HCT116 (cell line): ENCODE data around the gene RACK1. TPM values are rescaled to one million over a fixed set of nuclear protein-coding genes. Genes with fewer than 3 reads are reported as not detected.
A peak's percentile ranks its signal among the peaks of the same experiment; 100 is the strongest.

ENCODE experiments used
- ATAC-seq: fragments of 200-7000 bp; cut with Tn5 transposase; 2 replicates; pipeline ENCODE4 v1.9.1; 2020; ENCODE audit warnings: mild to moderate bottlenecking, moderate library complexity
- BruUV-seq: library from RNA; stranded (reverse); fragments of 400-500 nt; replicated peaks from 2 replicates; lab custom pipeline; 2021; lab: Mats Ljungman, UMichigan
- CTCF ChIA-PET: fragments of 300-600 bp; sonication (Branson Sonifier 250); formaldehyde crosslinking; loops from one replicate; lab custom pipeline; 2021; ENCODE audit warnings: antibody characterized with exemption; lab: Charles Lee
- POLR2A ChIA-PET: fragments of 300-600, 350-600 bp; sonication (Branson Sonifier 250); formaldehyde crosslinking; loops from one replicate; lab custom pipeline; 2021; ENCODE audit warnings: antibody characterized with exemption; lab: Charles Lee
- RAD21 ChIA-PET, 2 experiments: fragments of 300-600 bp; sonication (Branson Sonifier 250); formaldehyde crosslinking; loops; one replicate each; lab custom pipeline; 2023; ENCODE audit warnings: low total read pairs in 2 of 2; ENCODE audit not compliant: uncharacterized antibody in 2 of 2, unreplicated experiment in 2 of 2, low non-redundant PET in 1 of 2; lab: Charles Lee
- DNase-seq: peaks from one replicate; pipeline ENCODE4 v3.0.0-alpha.2; 2010; ENCODE audit warnings: low read depth, low spot score
- H2AFZ ChIP-seq: fragments of 200-600 bp; shearing (Covaris generic), sonication (generic); 2 replicates; pipeline ENCODE4 v1.6.1; 2017; ENCODE audit warnings: low read depth, mixed run types, mixed read lengths, antibody characterized with exemption, low read length; ENCODE audit not compliant: poor library complexity, severe bottlenecking
- H3K27ac ChIP-seq: 2 replicates; pipeline ENCODE4 v1.5.1; 2012; ENCODE audit warnings: low read depth, low read length
- H3K27me3 ChIP-seq: fragments of 200-600 bp; sonication (generic); 2 replicates; pipeline ENCODE4 v1.6.1; 2016; ENCODE audit warnings: mixed run types, low read length, mixed read lengths; ENCODE audit not compliant: insufficient read depth
- H3K36me3 ChIP-seq, 2 experiments: fragments of 200-500 bp in 1 of 2; fragments of 200-600 bp in 1 of 2; sonication (Bioruptor generic) in 1 of 2; sonication (generic) in 1 of 2; 2 replicates each; pipeline versions ENCODE4 v1.5.1 to v1.6.1; 2014 to 2016; ENCODE audit warnings: low read length in 2 of 2, inconsistent platforms in 1 of 2, mixed read lengths in 1 of 2, mixed run types in 1 of 2; ENCODE audit not compliant: insufficient read depth in 2 of 2, control insufficient read depth in 1 of 2
- H3K4me1 ChIP-seq, 2 experiments: fragments of 200-600 bp in 1 of 2; sonication (generic) in 1 of 2; 2 replicates each; pipeline versions ENCODE4 v1.5.1 to v1.6.1; 2012 to 2017; ENCODE audit warnings: low read length in 2 of 2, inconsistent platforms in 1 of 2, mild to moderate bottlenecking in 1 of 2, mixed read lengths in 1 of 2, mixed run types in 1 of 2, moderate library complexity in 1 of 2; ENCODE audit not compliant: insufficient read depth in 2 of 2, control insufficient read depth in 1 of 2
- H3K4me2 ChIP-seq: fragments of 200-600 bp; sonication (generic); 2 replicates; pipeline ENCODE4 v1.6.1; 2017; ENCODE audit warnings: mixed run types, low read length, mixed read lengths
- H3K4me3 ChIP-seq, 2 experiments: fragments of 200-600 bp in 1 of 2; sonication (generic) in 1 of 2; replicated peaks in 1 of 2; 2 replicates each; pipeline ENCODE4 v1.5.1; 2011 to 2016; ENCODE audit warnings: low read length in 2 of 2, control low read depth in 1 of 2, low read depth in 1 of 2, mild to moderate bottlenecking in 1 of 2, mixed read lengths in 1 of 2, mixed run types in 1 of 2
- H3K79me2 ChIP-seq: fragments of 200-600 bp; sonication (generic); 2 replicates; pipeline ENCODE4 v1.6.1; 2017; ENCODE audit warnings: mild to moderate bottlenecking, mixed run types, low read length, moderate library complexity, mixed read lengths; ENCODE audit not compliant: insufficient read depth
- H3K9ac ChIP-seq: fragments of 200-600 bp; sonication (generic); 2 replicates; pipeline ENCODE4 v1.6.1; 2016; ENCODE audit warnings: low read length, mixed read lengths
- H3K9me2 ChIP-seq: fragments of 200-600 bp; sonication (generic), shearing (Covaris generic); 2 replicates; pipeline ENCODE4 v1.6.1; 2017; ENCODE audit warnings: mixed run types, mild to moderate bottlenecking, moderate library complexity; ENCODE audit not compliant: insufficient read depth
- H3K9me3 ChIP-seq, 2 experiments: fragments of 200-500 bp in 1 of 2; fragments of 200-600 bp in 1 of 2; sonication (Bioruptor generic) in 1 of 2; sonication (generic) in 1 of 2; 2 replicates each; pipeline ENCODE4 v1.6.1; 2014 to 2017; ENCODE audit warnings: low read length in 2 of 2, mixed read lengths in 2 of 2, inconsistent platforms in 1 of 2, low read depth in 1 of 2, mild to moderate bottlenecking in 1 of 2, mixed run types in 1 of 2, moderate library complexity in 1 of 2; ENCODE audit not compliant: control insufficient read depth in 1 of 2, insufficient read depth in 1 of 2
- H4K20me1 ChIP-seq: fragments of 200-600 bp; sonication (generic), shearing (Covaris generic); 2 replicates; pipeline ENCODE4 v1.6.1; 2017; ENCODE audit warnings: mixed run types, mild to moderate bottlenecking, moderate library complexity; ENCODE audit not compliant: insufficient read depth
- EZH2 ChIP-seq: fragments of 200-600 bp; sonication (generic); IDR thresholded peaks from 2 replicates; pipeline ENCODE4 v1.6.1; 2017; ENCODE audit warnings: antibody characterized with exemption, mixed run types
- JUND ChIP-seq: IDR thresholded peaks from 2 replicates; pipeline ENCODE4 v1.6.1; 2012
- POLR2AphosphoS5 ChIP-seq: IDR thresholded peaks from 2 replicates; pipeline ENCODE4 v1.6.1; 2011; ENCODE audit warnings: mild to moderate bottlenecking, low read depth, low read length, moderate library complexity
- RAD21 ChIP-seq: IDR thresholded peaks from 2 replicates; pipeline ENCODE4 v1.6.1; 2012; ENCODE audit warnings: low read depth, mild to moderate bottlenecking
- ZFX ChIP-seq: fragments of 450-650 bp; IDR thresholded peaks from 2 replicates; pipeline ENCODE4 v1.6.1; 2017
- ZNF274 ChIP-seq: fragments of 200-500 bp; sonication (Bioruptor generic); IDR thresholded peaks from 2 replicates; pipeline ENCODE4 v1.6.1; 2014; ENCODE audit warnings: mild to moderate bottlenecking, low read depth, low read length, inconsistent platforms
- intact Hi-C: fragments of 100-400 bp; cut with micrococcal nuclease; formaldehyde crosslinking; loops from 2 replicates; pipeline ENCODE4 v1.10.0; 2022
- total RNA-seq: library from RNA; stranded (reverse); gene quantifications from one replicate; pipeline ENCODE4 v1.2.1, GENCODE V29; 2021; ENCODE audit not compliant: unreplicated experiment
- TF ChIP-seq, protein P1 (sequence below): IDR thresholded peaks from 2 replicates; pipeline ENCODE4 v1.6.1; 2011; ENCODE audit warnings: mild to moderate bottlenecking, low read length, moderate library complexity; ENCODE audit not compliant: insufficient replicate concordance; ENCODE audit errors: extremely low read depth

The RACK1 gene
- total RNA-seq, 1 experiment from 2014 or later: 2,432 TPM

DNA sequence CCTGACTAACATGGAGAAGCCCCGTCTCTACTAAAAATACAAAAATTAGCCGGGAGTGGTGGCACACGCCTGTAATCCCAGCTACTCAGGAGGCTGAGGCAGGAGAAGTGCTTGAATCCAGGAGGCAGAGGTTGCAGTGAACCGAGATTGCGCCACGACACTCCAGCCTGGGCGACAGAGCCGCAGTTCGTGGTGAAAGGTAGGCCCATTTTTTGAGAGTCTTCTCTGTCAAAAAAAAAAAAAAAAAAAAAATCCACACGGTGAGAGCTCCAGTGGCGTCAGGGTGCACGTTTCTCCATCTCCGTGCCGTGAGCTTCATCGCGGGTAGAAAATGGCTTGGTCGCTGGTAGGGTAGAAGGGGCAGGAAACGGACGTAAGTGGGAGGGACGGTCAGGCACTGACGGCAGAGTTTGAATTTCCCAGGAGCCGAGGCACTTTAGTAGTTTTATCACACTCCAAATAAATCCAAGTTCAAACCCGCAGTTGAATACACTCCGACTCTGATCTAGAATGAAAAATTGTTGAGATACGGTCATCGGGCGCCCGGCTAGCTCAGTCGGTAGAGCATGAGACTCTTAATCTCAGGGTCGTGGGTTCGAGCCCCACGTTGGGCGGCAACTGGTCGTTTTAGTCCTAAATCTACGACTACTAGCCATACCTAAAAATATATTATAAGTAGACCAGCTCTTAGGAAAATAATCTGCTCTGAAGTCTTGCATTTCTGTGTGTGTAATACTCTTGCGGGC is 36.3 kb downstream of the RACK1 start:
- no peaks in the 10 kb centered on the region for H3K9me2 ChIP-seq
- RAD21 ChIA-PET: interaction anchor here (0.7 to 1.1 kb wide), 3 partner anchors 15 to 34 kb away, joined by 3 to 7 read pairs (median 4); no protein-coding TSS in a partner anchor

DNA sequence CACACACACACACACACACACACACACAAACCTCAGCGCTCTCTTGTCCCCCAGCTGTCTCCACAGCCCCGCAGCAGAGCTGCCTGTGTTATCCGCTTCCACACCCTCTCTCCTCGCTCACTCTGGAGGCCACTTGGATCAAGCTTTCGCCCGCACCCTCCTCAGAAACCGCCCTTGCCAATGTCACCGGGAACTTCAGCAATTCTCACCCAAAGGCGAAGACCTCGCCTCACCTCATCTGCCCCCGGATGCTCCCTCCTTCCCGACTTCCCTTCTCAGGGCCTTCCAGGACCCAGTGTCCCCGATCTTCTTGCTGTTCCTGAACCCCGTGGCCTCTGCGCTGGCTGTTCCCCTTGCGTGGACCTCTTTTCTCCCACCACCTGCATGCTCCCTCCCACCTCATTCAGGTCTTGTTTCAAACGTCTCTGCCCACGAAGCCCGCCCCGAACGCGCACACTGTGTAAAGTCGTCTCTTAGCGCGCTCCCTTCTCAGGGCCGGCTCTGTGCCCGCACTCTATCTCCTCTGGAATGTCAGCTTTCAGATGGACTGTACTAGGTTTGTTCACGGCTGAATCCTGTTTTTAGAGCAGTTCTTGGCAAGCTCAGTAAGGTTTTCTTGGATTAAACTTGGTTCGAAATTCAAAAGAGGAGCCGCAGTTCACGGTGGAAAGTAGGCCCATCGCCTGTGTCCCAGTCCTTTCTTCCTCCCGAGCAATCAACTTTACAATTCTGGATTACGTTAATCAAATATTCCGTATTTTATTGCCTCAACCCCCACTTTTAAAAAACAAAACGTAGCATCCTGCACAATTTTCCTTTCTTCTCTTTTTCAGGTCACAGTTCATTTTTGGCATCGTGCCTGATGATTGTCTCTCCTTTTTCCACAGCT is 37.7 kb downstream of the RACK1 start:
- RAD21 ChIA-PET: interaction anchor here in 1 of 2 experiments (0.7 to 1.2 kb wide), 2 partner anchors 9 to 29 kb away, joined by 3 to 6 read pairs; no protein-coding TSS in a partner anchor
- peak overlapping the region; percentile 70 to 73 for H3K4me3 ChIP-seq
- H3K27me3 ChIP-seq: no peaks in the 10 kb centered on the region
- no peak overlapping the region for H2AFZ ChIP-seq
- no peaks in the 10 kb centered on the region for H3K36me3 ChIP-seq
- CTCF ChIA-PET: interaction anchor here (0.9 to 2.1 kb wide), 3 partner anchors 14 to 38 kb away, joined by 3 to 9 read pairs (median 9); no protein-coding TSS in a partner anchor
- H4K20me1 ChIP-seq: no peaks in the 10 kb centered on the region
- peak overlapping the region; percentile 94 for H3K4me2 ChIP-seq
- H3K27ac ChIP-seq: peak overlapping the region; percentile 93
- no peaks in the 10 kb centered on the region; the same call in 1 of the 2 replicates for H3K79me2 ChIP-seq
- H3K9ac ChIP-seq: peak overlapping the region; percentile 78
- TF ChIP-seq ZFX: no peak
- TF ChIP-seq RAD21: no peak
- TF ChIP-seq, protein P1, sequence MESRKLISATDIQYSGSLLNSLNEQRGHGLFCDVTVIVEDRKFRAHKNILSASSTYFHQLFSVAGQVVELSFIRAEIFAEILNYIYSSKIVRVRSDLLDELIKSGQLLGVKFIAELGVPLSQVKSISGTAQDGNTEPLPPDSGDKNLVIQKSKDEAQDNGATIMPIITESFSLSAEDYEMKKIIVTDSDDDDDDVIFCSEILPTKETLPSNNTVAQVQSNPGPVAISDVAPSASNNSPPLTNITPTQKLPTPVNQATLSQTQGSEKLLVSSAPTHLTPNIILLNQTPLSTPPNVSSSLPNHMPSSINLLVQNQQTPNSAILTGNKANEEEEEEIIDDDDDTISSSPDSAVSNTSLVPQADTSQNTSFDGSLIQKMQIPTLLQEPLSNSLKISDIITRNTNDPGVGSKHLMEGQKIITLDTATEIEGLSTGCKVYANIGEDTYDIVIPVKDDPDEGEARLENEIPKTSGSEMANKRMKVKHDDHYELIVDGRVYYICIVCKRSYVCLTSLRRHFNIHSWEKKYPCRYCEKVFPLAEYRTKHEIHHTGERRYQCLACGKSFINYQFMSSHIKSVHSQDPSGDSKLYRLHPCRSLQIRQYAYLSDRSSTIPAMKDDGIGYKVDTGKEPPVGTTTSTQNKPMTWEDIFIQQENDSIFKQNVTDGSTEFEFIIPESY: no peak
- TF ChIP-seq EZH2: no peak
- TF ChIP-seq JUND: no peak
- no peak for TF ChIP-seq ZNF274
- DNase-seq (no peak), ATAC-seq (no peak)
- intact Hi-C loops: loop anchor here (1.0 to 2.0 kb wide), 2 partner anchors 15 to 17 kb away; partner anchors contain the start of gene TRIM41
- H3K4me1 ChIP-seq: peaks cover 25 to 57% of the 10 kb centered on the region in 2 experiments
- H3K9me3 ChIP-seq: no peaks in the 10 kb centered on the region
- no peaks in the 10 kb centered on the region for H3K9me2 ChIP-seq
- no TSS peak for BruUV-seq
- POLR2A ChIA-PET: interaction anchor here (0.8 to 4.3 kb wide), 7 partner anchors 9 to 18 kb away, joined by 3 to 41 read pairs (median 10); partner anchors contain the start of gene TRIM41

More for the DNA sequence above, 36.3 kb downstream of the RACK1 start:
- H2AFZ ChIP-seq: no peak overlapping the region
- peak overlapping the region; percentile 30 to 50 for H3K4me3 ChIP-seq
- intact Hi-C loops: loop anchor here (1.0 to 2.0 kb wide), 3 partner anchors 15 to 34 kb away; partner anchors contain the start of gene TRIM41
- H3K9me3 ChIP-seq: no peaks in the 10 kb centered on the region
- peak overlapping the region; percentile 57 for H3K9ac ChIP-seq
- POLR2A ChIA-PET: interaction anchor here (0.9 to 4.3 kb wide), 7 partner anchors 13 to 38 kb away, joined by 3 to 41 read pairs (median 13); partner anchors contain the start of genes RACK1 and TRIM41
- no peaks in the 10 kb centered on the region for H3K27me3 ChIP-seq
- TF ChIP-seq RAD21 (no peak), ZNF274 (no peak), POLR2AphosphoS5 (peak; percentile 36; the same call in 1 of the 2 replicates)
- BruUV-seq: TSS peak; percentile 40
- ATAC-seq (peak; percentile 48), DNase-seq (peak; percentile 86)
- peaks cover 27 to 60% of the 10 kb centered on the region in 2 experiments for H3K4me1 ChIP-seq
- no peaks in the 10 kb centered on the region; the same call in 1 of the 2 replicates for H3K79me2 ChIP-seq
- no peaks in the 10 kb centered on the region for H4K20me1 ChIP-seq
- peak overlapping the region; percentile 94 for H3K4me2 ChIP-seq
- H3K36me3 ChIP-seq: no peaks in the 10 kb centered on the region
- peak overlapping the region; percentile 93 for H3K27ac ChIP-seq
- CTCF ChIA-PET: interaction anchor here (0.6 to 2.1 kb wide), 3 partner anchors 26 to 39 kb away, joined by 5 to 9 read pairs (median 9); no protein-coding TSS in a partner anchor
